Measurements from ENCODE around the gene TNFRSF12A.

TNFRSF12A gene

GRCh38 chr16:2979669-2980226 lies 40.4 kb upstream of the TNFRSF12A start:
- DNase-seq (ENCODE audit: low spot score in 2 of 2) (no peak), ATAC-seq (replicated peaks; ENCODE audit: extremely low read depth, poor library complexity, severe bottlenecking) (no peak)
- Mint-ChIP-seq H3K27ac (ENCODE audit: low read depth) (no peak overlapping the region), H3K4me3 (peak overlapping the region; percentile 71), H3K27me3 (no peaks in the 10 kb centered on the region), H3K36me3 (ENCODE audit: insufficient read depth) (peaks cover 9% of the 10 kb centered on the region), H3K4me1 (peaks cover 10% of the 10 kb centered on the region), H3K9me3 (no peaks in the 10 kb centered on the region)

GRCh38 chr16:2980227-2981176 lies 39.7 kb upstream of the TNFRSF12A start, which contains the start of gene PKMYT1:
Gene PKMYT1 (minus strand): TSS chr16:2980446. CDS start chr16:2979657, 789 bp downstream.
- peaks cover 9% of the 10 kb centered on the region for H3K36me3 Mint-ChIP-seq (ENCODE audit: insufficient read depth)
- H3K4me3 Mint-ChIP-seq = peak within 1 kb of the TSS; percentile 71
- H3K9me3 Mint-ChIP-seq = no peaks in the 10 kb centered on the region
- peak; percentile 91 for ATAC-seq (replicated peaks; ENCODE audit: extremely low read depth, poor library complexity, severe bottlenecking)
- peak within 1 kb of the TSS; percentile 86 for H3K27ac Mint-ChIP-seq (ENCODE audit: low read depth)
- no peaks in the 10 kb centered on the region for H3K27me3 Mint-ChIP-seq
- H3K4me1 Mint-ChIP-seq = peaks cover 10% of the 10 kb centered on the region
- peak; percentile 93 to 96 for DNase-seq (ENCODE audit: low spot score in 2 of 2)

GRCh38 chr16:2981177-2981898 lies 38.8 kb upstream of the TNFRSF12A start:
- peaks cover 10% of the 10 kb centered on the region for H3K4me1 Mint-ChIP-seq
- H3K27ac Mint-ChIP-seq (ENCODE audit: low read depth) = peak overlapping the region; percentile 86
- ATAC-seq (replicated peaks; ENCODE audit: extremely low read depth, poor library complexity, severe bottlenecking) (no peak), DNase-seq (ENCODE audit: low spot score in 2 of 2) (no peak)
- H3K4me3 Mint-ChIP-seq = peak overlapping the region; percentile 71
- H3K36me3 Mint-ChIP-seq (ENCODE audit: insufficient read depth) = peaks cover 9% of the 10 kb centered on the region
- no peaks in the 10 kb centered on the region for H3K27me3 Mint-ChIP-seq
- no peaks in the 10 kb centered on the region for H3K9me3 Mint-ChIP-seq

- peak overlapping the region; percentile 71 for H3K4me3 Mint-ChIP-seq
These were observed 38.3 kb upstream of the TNFRSF12A start for GRCh38 chr16:2981899-2982250.

GRCh38 chr16:2982402-2982801 lies 37.8 kb upstream of the TNFRSF12A start:
- Mint-ChIP-seq H3K4me3 (peak overlapping the region; percentile 71), H3K27ac (ENCODE audit: low read depth) (no peak overlapping the region), H3K9me3 (no peaks in the 10 kb centered on the region), H3K36me3 (ENCODE audit: insufficient read depth) (peaks cover 9% of the 10 kb centered on the region), H3K27me3 (no peaks in the 10 kb centered on the region), H3K4me1 (peaks cover 10% of the 10 kb centered on the region)
- ATAC-seq (replicated peaks; ENCODE audit: extremely low read depth, poor library complexity, severe bottlenecking) = no peak
- DNase-seq (ENCODE audit: low spot score in 2 of 2) = no peak

More at GRCh38 chr16:2981899-2982250, 38.3 kb upstream of the TNFRSF12A start:
- no peaks in the 10 kb centered on the region for H3K27me3 Mint-ChIP-seq
- no peak for DNase-seq (ENCODE audit: low spot score in 2 of 2)
- peak overlapping the region; percentile 86 for H3K27ac Mint-ChIP-seq (ENCODE audit: low read depth)
- peaks cover 10% of the 10 kb centered on the region for H3K4me1 Mint-ChIP-seq
- H3K36me3 Mint-ChIP-seq (ENCODE audit: insufficient read depth) = peaks cover 9% of the 10 kb centered on the region
- H3K9me3 Mint-ChIP-seq = no peaks in the 10 kb centered on the region
- no peak for ATAC-seq (replicated peaks; ENCODE audit: extremely low read depth, poor library complexity, severe bottlenecking)

- Mint-ChIP-seq H3K4me3 (no peak overlapping the region), H3K36me3 (ENCODE audit: insufficient read depth) (peaks cover 9% of the 10 kb centered on the region), H3K9me3 (no peaks in the 10 kb centered on the region), H3K27ac (ENCODE audit: low read depth) (no peak overlapping the region), H3K4me1 (peaks cover 10% of the 10 kb centered on the region), H3K27me3 (no peaks in the 10 kb centered on the region)
- ATAC-seq (replicated peaks; ENCODE audit: extremely low read depth, poor library complexity, severe bottlenecking) (peak; percentile 34), DNase-seq (ENCODE audit: low spot score in 2 of 2) (no peak)
These were observed 36.4 kb upstream of the TNFRSF12A start for GRCh38 chr16:2983706-2984136.

- peaks cover 11% of the 10 kb centered on the region for H3K36me3 Mint-ChIP-seq (ENCODE audit: insufficient read depth)
- H3K4me3 Mint-ChIP-seq = no peak overlapping the region
- peaks cover 10% of the 10 kb centered on the region for H3K4me1 Mint-ChIP-seq
- DNase-seq (ENCODE audit: low spot score in 2 of 2) (no peak), ATAC-seq (replicated peaks; ENCODE audit: extremely low read depth, poor library complexity, severe bottlenecking) (no peak)
- no peak overlapping the region for H3K27ac Mint-ChIP-seq (ENCODE audit: low read depth)
- H3K9me3 Mint-ChIP-seq = no peaks in the 10 kb centered on the region
- no peaks in the 10 kb centered on the region for H3K27me3 Mint-ChIP-seq
These were observed 34.7 kb upstream of the TNFRSF12A start for GRCh38 chr16:2985462-2985861.

- no peak for ATAC-seq (replicated peaks; ENCODE audit: extremely low read depth, poor library complexity, severe bottlenecking)
- Mint-ChIP-seq H3K36me3 (ENCODE audit: insufficient read depth) (peaks cover 8% of the 10 kb centered on the region), H3K9me3 (no peaks in the 10 kb centered on the region), H3K27ac (ENCODE audit: low read depth) (no peak overlapping the region), H3K4me1 (peaks cover 10% of the 10 kb centered on the region), H3K27me3 (no peaks in the 10 kb centered on the region), H3K4me3 (no peak overlapping the region)
- no peak for DNase-seq (ENCODE audit: low spot score in 2 of 2)
These were observed 34.2 kb upstream of the TNFRSF12A start for GRCh38 chr16:2985893-2986355.

GRCh38 chr16:2986623-2987188 lies 33.5 kb upstream of the TNFRSF12A start:
- H3K27me3 Mint-ChIP-seq = no peaks in the 10 kb centered on the region

GRCh38 chr16:2987286-2987685 lies 32.9 kb upstream of the TNFRSF12A start:
- H3K4me1 Mint-ChIP-seq = no peaks in the 10 kb centered on the region

More at GRCh38 chr16:2986623-2987188, 33.5 kb upstream of the TNFRSF12A start:
- H3K9me3 Mint-ChIP-seq = no peaks in the 10 kb centered on the region
- peaks cover 2% of the 10 kb centered on the region for H3K36me3 Mint-ChIP-seq (ENCODE audit: insufficient read depth)
- DNase-seq (ENCODE audit: low spot score in 2 of 2) (no peak), ATAC-seq (replicated peaks; ENCODE audit: extremely low read depth, poor library complexity, severe bottlenecking) (no peak)
- H3K27ac Mint-ChIP-seq (ENCODE audit: low read depth) = no peak overlapping the region
- H3K4me1 Mint-ChIP-seq = peaks cover 3% of the 10 kb centered on the region
- H3K4me3 Mint-ChIP-seq = no peak overlapping the region

GRCh38 chr16:2987833-2988232 lies 32.3 kb upstream of the TNFRSF12A start:
- no peak for DNase-seq (ENCODE audit: low spot score in 2 of 2)
- H3K4me1 Mint-ChIP-seq = no peaks in the 10 kb centered on the region
- no peak for ATAC-seq (replicated peaks; ENCODE audit: extremely low read depth, poor library complexity, severe bottlenecking)
- no peaks in the 10 kb centered on the region for H3K9me3 Mint-ChIP-seq
- H3K27ac Mint-ChIP-seq (ENCODE audit: low read depth) = no peak overlapping the region
- H3K27me3 Mint-ChIP-seq = no peaks in the 10 kb centered on the region
- H3K36me3 Mint-ChIP-seq (ENCODE audit: insufficient read depth) = peaks cover 2% of the 10 kb centered on the region
- no peak overlapping the region for H3K4me3 Mint-ChIP-seq

More at GRCh38 chr16:2987286-2987685, 32.9 kb upstream of the TNFRSF12A start:
- Mint-ChIP-seq H3K9me3 (no peaks in the 10 kb centered on the region), H3K27me3 (no peaks in the 10 kb centered on the region), H3K36me3 (ENCODE audit: insufficient read depth) (peaks cover 2% of the 10 kb centered on the region), H3K27ac (ENCODE audit: low read depth) (no peak overlapping the region), H3K4me3 (no peak overlapping the region)
- no peak for ATAC-seq (replicated peaks; ENCODE audit: extremely low read depth, poor library complexity, severe bottlenecking)
- DNase-seq (ENCODE audit: low spot score in 2 of 2) = no peak

GRCh38 chr16:2988590-2989099 lies 31.5 kb upstream of the TNFRSF12A start:
- DNase-seq (ENCODE audit: low spot score in 2 of 2) = no peak
- Mint-ChIP-seq H3K4me3 (no peak overlapping the region), H3K9me3 (no peaks in the 10 kb centered on the region), H3K36me3 (ENCODE audit: insufficient read depth) (peaks cover 2% of the 10 kb centered on the region), H3K4me1 (no peaks in the 10 kb centered on the region), H3K27ac (ENCODE audit: low read depth) (no peak overlapping the region), H3K27me3 (no peaks in the 10 kb centered on the region)
- ATAC-seq (replicated peaks; ENCODE audit: extremely low read depth, poor library complexity, severe bottlenecking) = no peak
